ENCODE data around the gene MRPL10.

Gene MRPL10

GRCh38 chr17:47878203-47879027, 47.1 kb upstream of the MRPL10 start:
- H3K4me3 ChIP-seq (ENCODE audit: low read depth, low read length) = no peak overlapping the region
- no peaks in the 10 kb centered on the region for H3K36me3 ChIP-seq (ENCODE audit: control insufficient read depth in 2 of 2, insufficient read depth in 1 of 2, low read length in 2 of 2)
- POLR2A ChIA-PET = no interaction called here
- H3K4me1 ChIP-seq (ENCODE audit: control insufficient read depth, insufficient read depth, low read length) = no peaks in the 10 kb centered on the region; the same call in 1 of the 2 replicates
- CTCF ChIA-PET = interaction anchor here (0.6 to 18.5 kb wide), 3 partner anchors 12 to 415 kb away, joined by 4 to 837 read pairs (median 35); partner anchors contain the start of genes SCRN2 and SP6
- peak; percentile 55; the same call in 1 of the 2 replicates for TF ChIP-seq PRDM10 (tag by site-specific recombination; IDR thresholded peaks at IDR 0.05)
- no peak for TF ChIP-seq ZBTB26 (tag by site-specific recombination; optimal IDR thresholded peaks at IDR 0.05)
- TF ChIP-seq ZNF639 (tag by site-specific recombination; IDR thresholded peaks at IDR 0.05) = no peak
- no peak overlapping the region for H3K27ac ChIP-seq (ENCODE audit: extremely low read depth, low read depth, low read length)
- no peaks in the 10 kb centered on the region for H3K9me3 ChIP-seq (ENCODE audit: control insufficient read depth, insufficient read depth, low read depth, low read length)

GRCh38 chr17:47877368-47878034, 46.2 kb upstream of the MRPL10 start:
- Histone ChIP-seq H3K36me3 (ENCODE audit: control insufficient read depth in 2 of 2, insufficient read depth in 1 of 2, low read length in 2 of 2) (no peaks in the 10 kb centered on the region), H3K9me3 (ENCODE audit: control insufficient read depth, insufficient read depth, low read depth, low read length) (no peaks in the 10 kb centered on the region), H3K27ac (ENCODE audit: extremely low read depth, low read depth, low read length) (no peak overlapping the region), H3K4me3 (ENCODE audit: low read depth, low read length) (no peak overlapping the region), H3K4me1 (ENCODE audit: control insufficient read depth, insufficient read depth, low read length) (no peaks in the 10 kb centered on the region; the same call in 1 of the 2 replicates)
- no peak for TF ChIP-seq ZBTB10 (tag by site-specific recombination; IDR thresholded peaks at IDR 0.05)
- no peak for TF ChIP-seq ZBTB11 (tag by site-specific recombination; conservative IDR thresholded peaks at IDR 0.05; ENCODE audit: low read depth)
- no peak for TF ChIP-seq ZNF394 (tag by site-specific recombination; IDR thresholded peaks at IDR 0.05; ENCODE audit: borderline replicate concordance)
- no peak for TF ChIP-seq KLF10 (tag by site-specific recombination; IDR thresholded peaks at IDR 0.05)
- TF ChIP-seq ZNF398 (tag by site-specific recombination; IDR thresholded peaks at IDR 0.05) = peak; percentile 37
- no peak for TF ChIP-seq ZNF658 (tag by site-specific recombination; IDR thresholded peaks at IDR 0.05)
- no peak for TF ChIP-seq HOXA7 (CRISPR knock-in tag; IDR thresholded peaks at IDR 0.05; ENCODE audit: borderline replicate concordance)
- TF ChIP-seq GLIS1 (tag by site-specific recombination; IDR thresholded peaks at IDR 0.05) = peak; percentile 65
- TF ChIP-seq KLF17 (tag by site-specific recombination; IDR thresholded peaks at IDR 0.05) = 0 out of 2 replicates have a peak, but pooled peaks have one; percentile 28
- ChIA-PET CTCF (interaction anchor here (5.1 to 18.5 kb wide), 2 partner anchors 13 to 34 kb away, joined by 35 to 837 read pairs; partner anchors contain the start of genes SCRN2 and SP6), POLR2A (no interaction called here)

Measured in HEK293 (cell line).